GM12891 (cell line): ENCODE data around the gene LRRN4CL.

Experiments used
- PAX5 ChIP-seq: IDR thresholded peaks from 2 replicates; pipeline ENCODE4 v1.6.1; 2011; ENCODE audit warnings: low read length, moderate library complexity, mild to moderate bottlenecking; ENCODE audit not compliant: insufficient read depth, severe bottlenecking
- POLR2A ChIP-seq: IDR thresholded peaks from 2 replicates; pipeline ENCODE4 v1.6.1; 2011; ENCODE audit warnings: low read depth, low read length, control low read depth
- POLR2AphosphoS5 ChIP-seq: IDR thresholded peaks from 2 replicates; pipeline ENCODE4 v1.6.1; 2011; ENCODE audit warnings: low read depth, low read length, control low read depth
- POU2F2 ChIP-seq: IDR thresholded peaks from 2 replicates; pipeline ENCODE4 v1.6.1; 2011; ENCODE audit warnings: low read depth, mild to moderate bottlenecking, control low read depth, low read length, moderate library complexity
- SPI1 ChIP-seq: IDR thresholded peaks from 2 replicates; pipeline ENCODE4 v1.6.1; 2011; ENCODE audit warnings: low read depth, low read length, control low read depth
- TAF1 ChIP-seq: IDR thresholded peaks from 2 replicates; pipeline ENCODE4 v1.6.1; 2011; ENCODE audit warnings: low read depth, low read length, control low read depth

- no peak for TF ChIP-seq POLR2A
- no peak for TF ChIP-seq TAF1
- no peak for TF ChIP-seq POLR2AphosphoS5
- no peak for TF ChIP-seq SPI1
- TF ChIP-seq PAX5, result no peak
- TF ChIP-seq POU2F2, result no peak
Observed at GRCh38 chr11:62712276-62712812, 23.0 kb upstream of the LRRN4CL start.
